PC-9 (cell line): ENCODE measurements around the gene GLS. TPM values are rescaled to one million over a fixed set of nuclear protein-coding genes. Genes with fewer than 3 reads are reported as not detected.
A peak's percentile ranks its signal among the peaks of the same experiment; 100 is the strongest.

Experiments used
- BruUV-seq: library from RNA; stranded (reverse); fragments of 400-500 nt; replicated peaks from 2 replicates; lab custom pipeline; 2021; lab: Mats Ljungman, UMichigan
- CTCF ChIA-PET: fragments of 300-600 bp; sonication (Branson Sonifier 250); formaldehyde crosslinking; loops from one replicate; lab custom pipeline; 2022; ENCODE audit warnings: antibody characterized with exemption; lab: Charles Lee
- POLR2A ChIA-PET: fragments of 300-600 bp; sonication (Branson Sonifier 250); formaldehyde crosslinking; loops from one replicate; lab custom pipeline; 2022; ENCODE audit warnings: antibody characterized with exemption; ENCODE audit not compliant: unreplicated experiment; lab: Charles Lee
- DNase-seq, 2 experiments: peaks; one replicate each; pipeline versions ENCODE4 v3.0.0 to v3.0.0-alpha.2; 2015 to 2022; ENCODE audit warnings: mixed read lengths in 1 of 2
- H2AFZ ChIP-seq: fragments of 200-600 bp; sonication (generic); 2 replicates; pipeline ENCODE4 v1.8.1; 2017; ENCODE audit warnings: antibody characterized with exemption
- H3F3A ChIP-seq: fragments of 200-600 bp; sonication (generic); 2 replicates; pipeline ENCODE4 v1.8.1; 2017; ENCODE audit warnings: antibody characterized with exemption, mild to moderate bottlenecking, low read depth; ENCODE audit not compliant: insufficient read depth
- H3K27ac ChIP-seq: fragments of 200-600 bp; sonication (generic); 2 replicates; pipeline ENCODE4 v1.6.1; 2016; ENCODE audit warnings: mixed run types
- H3K27me3 ChIP-seq: fragments of 200-600 bp; sonication (generic); 2 replicates; pipeline ENCODE4 v1.6.1; 2016; ENCODE audit warnings: low read depth, mixed run types; ENCODE audit not compliant: insufficient read depth
- H3K36me3 ChIP-seq: fragments of 200-600 bp; sonication (generic); 2 replicates; pipeline ENCODE4 v1.6.1; 2016; ENCODE audit warnings: low read depth, mixed run types
- H3K4me1 ChIP-seq: fragments of 200-600 bp; sonication (generic); replicated peaks from 2 replicates; pipeline ENCODE4 v1.6.1; 2016; ENCODE audit warnings: mixed run types; ENCODE audit not compliant: insufficient read depth
- H3K4me2 ChIP-seq: fragments of 200-600 bp; sonication (generic); 2 replicates; pipeline ENCODE4 v1.6.1; 2017; ENCODE audit warnings: mixed run types
- H3K4me3 ChIP-seq: fragments of 200-600 bp; sonication (generic); 2 replicates; pipeline ENCODE4 v1.6.1; 2016; ENCODE audit warnings: mixed run types
- H3K79me2 ChIP-seq: fragments of 200-600 bp; sonication (generic); 2 replicates; pipeline ENCODE4 v1.6.1; 2017; ENCODE audit warnings: low read depth, mixed run types
- H3K9me2 ChIP-seq: fragments of 200-600 bp; sonication (generic); 2 replicates; pipeline ENCODE4 v1.8.1; 2017; ENCODE audit warnings: mild to moderate bottlenecking; ENCODE audit not compliant: insufficient read depth
- H3K9me3 ChIP-seq: fragments of 200-600 bp; sonication (generic); 2 replicates; pipeline ENCODE4 v1.8.1; 2016; ENCODE audit warnings: low read depth; ENCODE audit not compliant: insufficient read depth
- H4K20me1 ChIP-seq: fragments of 200-600 bp; sonication (generic); 2 replicates; pipeline ENCODE4 v1.8.1; 2017; ENCODE audit not compliant: insufficient read depth
- EZH2 ChIP-seq: fragments of 200-600 bp; sonication (generic); IDR thresholded peaks from 2 replicates; pipeline ENCODE4 v1.8.0; 2017; ENCODE audit warnings: antibody characterized with exemption, low read depth
- intact Hi-C: fragments of 100-400 bp; cut with micrococcal nuclease; formaldehyde crosslinking; loops from one replicate; pipeline ENCODE4 v1.10.0; 2022; ENCODE audit not compliant: unreplicated experiment
- total RNA-seq: library from RNA; stranded (reverse); gene quantifications from 2 replicates; pipeline ENCODE4 v1.2.3, GENCODE V29; 2021
- TF ChIP-seq, protein P1 (sequence below): fragments of 200-600 bp; sonication (generic); conservative IDR thresholded peaks from 2 replicates; pipeline ENCODE4 v1.6.1; 2017; ENCODE audit warnings: mixed run types, antibody characterized with exemption, mild to moderate bottlenecking, moderate library complexity

The GLS gene
- total RNA-seq, 1 experiment from 2014 or later, result 68.5 TPM

DNA sequence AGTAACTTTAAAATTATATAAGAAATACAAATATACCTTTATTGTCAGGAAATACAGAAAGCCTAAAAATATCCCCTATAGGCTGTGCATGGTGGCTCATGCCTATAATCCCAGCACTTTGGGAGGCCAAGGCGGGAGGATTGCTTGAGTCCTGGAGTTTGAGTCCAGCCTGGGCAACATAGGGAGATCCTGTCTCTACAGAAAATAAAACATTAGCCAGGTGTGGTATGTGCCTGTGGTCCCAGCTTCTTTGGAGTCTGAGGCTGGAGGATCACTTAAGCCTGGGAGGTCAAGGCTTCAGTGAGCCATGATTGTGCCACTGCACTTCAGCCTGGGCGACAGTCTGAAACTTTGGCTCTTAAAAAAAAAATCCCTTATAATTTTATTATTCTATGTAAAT lies 29.1 kb downstream of the GLS start:
- H3K27ac ChIP-seq, result 0 out of 2 replicates have a peak overlapping the region, but pooled peaks have one; percentile 26
- H4K20me1 ChIP-seq, result no peaks in the 10 kb centered on the region
- H3K9me3 ChIP-seq, result no peaks in the 10 kb centered on the region
- intact Hi-C loops, result no loop called here
- H3K4me1 ChIP-seq, result no peaks in the 10 kb centered on the region
- ChIA-PET POLR2A (no interaction called here), CTCF (no interaction called here)
- DNase-seq, result no peak
- H2AFZ ChIP-seq, result no peak overlapping the region
- H3K4me3 ChIP-seq, result no peak overlapping the region
- H3K27me3 ChIP-seq, result no peaks in the 10 kb centered on the region
- TF ChIP-seq, protein P1, sequence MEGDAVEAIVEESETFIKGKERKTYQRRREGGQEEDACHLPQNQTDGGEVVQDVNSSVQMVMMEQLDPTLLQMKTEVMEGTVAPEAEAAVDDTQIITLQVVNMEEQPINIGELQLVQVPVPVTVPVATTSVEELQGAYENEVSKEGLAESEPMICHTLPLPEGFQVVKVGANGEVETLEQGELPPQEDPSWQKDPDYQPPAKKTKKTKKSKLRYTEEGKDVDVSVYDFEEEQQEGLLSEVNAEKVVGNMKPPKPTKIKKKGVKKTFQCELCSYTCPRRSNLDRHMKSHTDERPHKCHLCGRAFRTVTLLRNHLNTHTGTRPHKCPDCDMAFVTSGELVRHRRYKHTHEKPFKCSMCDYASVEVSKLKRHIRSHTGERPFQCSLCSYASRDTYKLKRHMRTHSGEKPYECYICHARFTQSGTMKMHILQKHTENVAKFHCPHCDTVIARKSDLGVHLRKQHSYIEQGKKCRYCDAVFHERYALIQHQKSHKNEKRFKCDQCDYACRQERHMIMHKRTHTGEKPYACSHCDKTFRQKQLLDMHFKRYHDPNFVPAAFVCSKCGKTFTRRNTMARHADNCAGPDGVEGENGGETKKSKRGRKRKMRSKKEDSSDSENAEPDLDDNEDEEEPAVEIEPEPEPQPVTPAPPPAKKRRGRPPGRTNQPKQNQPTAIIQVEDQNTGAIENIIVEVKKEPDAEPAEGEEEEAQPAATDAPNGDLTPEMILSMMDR, result no peak
- no peak for TF ChIP-seq EZH2
- no peaks in the 10 kb centered on the region for H3K9me2 ChIP-seq
- peaks cover 8% of the 10 kb centered on the region for H3F3A ChIP-seq
- H3K79me2 ChIP-seq, result no peaks in the 10 kb centered on the region; the same call in 1 of the 2 replicates
- no TSS peak for BruUV-seq
- H3K36me3 ChIP-seq, result peaks cover 3% of the 10 kb centered on the region; the same call in 1 of the 2 replicates
- no peak overlapping the region for H3K4me2 ChIP-seq

DNA sequence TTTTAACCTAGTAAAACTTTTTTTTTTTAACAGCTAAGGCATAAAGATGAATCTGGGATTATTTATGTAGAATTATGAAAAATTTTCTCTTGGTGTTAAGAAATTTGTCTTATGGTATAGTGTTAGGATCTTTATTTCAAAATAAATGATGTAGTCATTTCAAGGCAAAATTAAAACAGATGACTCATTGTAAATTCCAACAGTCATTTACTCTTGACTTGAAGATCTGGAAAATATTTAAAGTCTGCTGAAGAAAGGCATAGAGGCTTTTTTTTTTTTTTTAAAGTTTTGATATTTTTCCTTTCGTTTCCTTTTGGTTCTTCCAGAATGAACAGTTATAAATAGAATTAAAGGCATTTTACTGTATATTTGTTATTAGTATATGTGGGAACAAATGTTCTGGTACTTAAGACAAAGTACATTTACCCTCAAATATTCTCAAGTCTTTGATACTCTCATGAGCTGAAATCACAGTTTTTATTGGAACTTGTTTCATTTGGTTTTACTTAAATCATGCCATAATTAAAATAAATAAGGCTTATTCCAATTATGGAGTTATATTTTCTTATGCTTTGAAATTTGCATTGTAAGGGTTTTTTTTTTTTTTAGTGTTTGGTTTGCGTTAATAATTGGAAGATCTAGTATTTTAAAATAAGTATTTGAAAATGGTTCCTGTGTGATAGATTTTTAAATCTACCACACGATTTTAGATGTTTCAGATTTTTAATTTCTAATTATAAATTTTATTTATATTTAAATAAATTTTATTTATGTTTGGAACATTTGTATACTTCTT lies 29.9 kb downstream of the GLS start:
- no peaks in the 10 kb centered on the region for H3K79me2 ChIP-seq
- no peaks in the 10 kb centered on the region for H3K4me1 ChIP-seq
- H3K9me2 ChIP-seq, result no peaks in the 10 kb centered on the region
- ChIA-PET POLR2A (no interaction called here), CTCF (no interaction called here)
- no peaks in the 10 kb centered on the region; the same call in 1 of the 2 replicates for H3K36me3 ChIP-seq
- no peaks in the 10 kb centered on the region for H3K27me3 ChIP-seq
- H3K9me3 ChIP-seq, result no peaks in the 10 kb centered on the region
- TF ChIP-seq, protein P1, result no peak
- no peak for TF ChIP-seq EZH2
- no peak overlapping the region for H2AFZ ChIP-seq
- DNase-seq, result no peak
- H4K20me1 ChIP-seq, result no peaks in the 10 kb centered on the region
- intact Hi-C loops, result no loop called here
- H3K27ac ChIP-seq, result 0 out of 2 replicates have a peak overlapping the region, but pooled peaks have one; percentile 26
- H3K4me3 ChIP-seq, result no peak overlapping the region
- BruUV-seq, result no TSS peak
- H3F3A ChIP-seq, result peaks cover 8% of the 10 kb centered on the region
- H3K4me2 ChIP-seq, result no peak overlapping the region

DNA sequence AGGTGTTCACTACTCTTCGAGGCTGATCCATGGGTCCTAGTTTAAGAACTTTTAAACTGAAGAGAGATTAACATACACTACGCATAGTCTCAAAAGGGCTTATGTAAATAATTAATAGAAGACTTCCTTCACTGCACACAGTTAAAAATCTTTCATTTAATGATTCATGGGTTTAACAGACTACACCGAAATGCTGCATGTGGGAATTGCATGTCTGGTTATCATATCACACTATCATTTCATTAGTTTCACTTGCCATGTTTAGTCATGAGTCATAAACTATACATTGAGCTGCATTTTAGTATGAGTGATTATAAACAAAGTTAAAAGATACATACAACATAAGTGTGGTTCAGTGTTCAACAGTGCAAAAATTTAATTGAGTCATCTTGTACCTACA lies 31.2 kb downstream of the GLS start:
- Histone ChIP-seq H3K4me1 (no peaks in the 10 kb centered on the region), H3F3A (peaks cover 8% of the 10 kb centered on the region), H2AFZ (no peak overlapping the region), H3K9me3 (no peaks in the 10 kb centered on the region), H3K4me2 (no peak overlapping the region), H3K27me3 (no peaks in the 10 kb centered on the region), H3K79me2 (no peaks in the 10 kb centered on the region), H3K9me2 (no peaks in the 10 kb centered on the region), H3K4me3 (no peak overlapping the region), H3K36me3 (peaks cover 4% of the 10 kb centered on the region), H3K27ac (no peak overlapping the region), H4K20me1 (no peaks in the 10 kb centered on the region)
- intact Hi-C loops, result no loop called here
- POLR2A ChIA-PET, result no interaction called here
- no peak for TF ChIP-seq EZH2
- TF ChIP-seq, protein P1, result no peak
- CTCF ChIA-PET, result no interaction called here
- no peak for DNase-seq
- no TSS peak for BruUV-seq
